ENCODE measurements around the gene GRB7. TPM values are rescaled to one million over a fixed set of nuclear protein-coding genes. Genes with fewer than 3 reads are reported as not detected.

Gene GRB7
- total RNA-seq, 4 donors from 2014 or later: 0.44 TPM; not detected in 3

- TF ChIP-seq CTCF (IDR thresholded peaks at IDR 0.05; ENCODE audit: low read depth): no peak
Measured at GRCh38 chr17:39744836-39745215, 7.1 kb downstream of the GRB7 start.

DNA sequence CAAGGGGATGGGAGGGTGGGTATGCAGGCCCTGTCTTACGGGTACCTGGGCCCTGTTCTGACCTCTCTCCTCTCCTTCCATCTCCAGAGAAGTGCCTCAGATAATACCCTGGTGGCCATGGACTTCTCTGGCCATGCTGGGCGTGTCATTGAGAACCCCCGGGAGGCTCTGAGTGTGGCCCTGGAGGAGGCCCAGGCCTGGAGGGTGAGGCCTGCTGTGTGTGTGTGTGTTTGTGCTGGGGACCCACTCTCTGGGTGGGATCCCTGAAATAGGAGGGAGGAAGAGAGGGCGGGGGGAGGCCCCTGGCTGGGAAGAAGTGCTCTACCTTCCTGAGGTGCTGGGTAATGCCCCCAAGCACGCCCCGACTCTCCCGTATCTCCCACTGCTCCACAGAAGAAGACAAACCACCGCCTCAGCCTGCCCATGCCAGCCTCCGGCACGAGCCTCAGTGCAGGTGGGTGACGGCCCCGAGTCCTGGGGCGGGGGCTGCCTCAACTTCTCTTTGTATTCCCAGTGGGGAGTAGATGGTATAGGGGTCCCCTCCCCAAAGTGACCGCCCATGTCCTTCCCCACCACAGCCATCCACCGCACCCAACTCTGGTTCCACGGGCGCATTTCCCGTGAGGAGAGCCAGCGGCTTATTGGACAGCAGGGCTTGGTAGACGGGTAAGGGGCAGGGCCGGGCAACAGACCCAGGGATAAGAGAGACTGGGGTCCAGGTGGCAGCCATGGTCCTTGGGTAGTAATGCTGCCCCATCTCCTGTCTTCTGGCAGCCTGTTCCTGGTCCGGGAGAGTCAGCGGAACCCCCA, 7.8 kb downstream of the GRB7 start:
- TF ChIP-seq CTCF (IDR thresholded peaks at IDR 0.05; ENCODE audit: low read depth): no peak

DNA sequence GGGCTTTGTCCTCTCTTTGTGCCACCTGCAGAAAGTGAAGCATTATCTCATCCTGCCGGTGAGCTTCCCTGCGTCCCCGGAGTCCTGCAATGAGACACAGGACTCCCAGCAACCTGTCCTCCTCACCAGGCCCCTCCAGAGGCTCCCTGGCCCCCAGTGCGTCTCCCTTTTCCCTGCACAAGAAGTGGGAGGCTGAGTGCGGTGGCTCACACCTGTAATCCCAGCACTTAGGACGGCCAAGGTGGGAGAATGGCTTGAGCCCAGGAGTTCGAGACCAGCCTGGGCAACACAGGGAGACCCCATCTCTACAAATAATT, 8.4 kb downstream of the GRB7 start:
- TF ChIP-seq CTCF (IDR thresholded peaks at IDR 0.05; ENCODE audit: low read depth): no peak

DNA sequence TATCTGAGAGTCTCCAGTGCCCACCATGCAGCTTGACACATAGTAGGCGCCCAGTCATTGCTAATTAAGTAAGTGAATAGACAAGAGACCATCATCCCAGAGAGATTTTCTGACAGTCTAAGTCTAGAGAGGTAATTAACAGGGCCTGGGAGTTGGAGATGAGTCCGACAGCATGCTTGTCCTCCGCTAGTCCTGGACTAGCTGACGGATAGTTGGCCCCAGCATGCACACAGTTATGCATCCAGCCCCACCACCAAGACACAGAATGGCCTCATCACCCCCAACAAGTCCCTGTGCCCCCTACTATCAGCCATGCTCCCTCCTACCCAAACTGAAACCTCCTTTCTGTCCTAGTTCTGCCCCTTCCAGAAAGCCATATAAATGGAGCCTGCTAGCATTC, 10.0 kb downstream of the GRB7 start:
- TF ChIP-seq CTCF (IDR thresholded peaks at IDR 0.05; ENCODE audit: low read depth): no peak

DNA sequence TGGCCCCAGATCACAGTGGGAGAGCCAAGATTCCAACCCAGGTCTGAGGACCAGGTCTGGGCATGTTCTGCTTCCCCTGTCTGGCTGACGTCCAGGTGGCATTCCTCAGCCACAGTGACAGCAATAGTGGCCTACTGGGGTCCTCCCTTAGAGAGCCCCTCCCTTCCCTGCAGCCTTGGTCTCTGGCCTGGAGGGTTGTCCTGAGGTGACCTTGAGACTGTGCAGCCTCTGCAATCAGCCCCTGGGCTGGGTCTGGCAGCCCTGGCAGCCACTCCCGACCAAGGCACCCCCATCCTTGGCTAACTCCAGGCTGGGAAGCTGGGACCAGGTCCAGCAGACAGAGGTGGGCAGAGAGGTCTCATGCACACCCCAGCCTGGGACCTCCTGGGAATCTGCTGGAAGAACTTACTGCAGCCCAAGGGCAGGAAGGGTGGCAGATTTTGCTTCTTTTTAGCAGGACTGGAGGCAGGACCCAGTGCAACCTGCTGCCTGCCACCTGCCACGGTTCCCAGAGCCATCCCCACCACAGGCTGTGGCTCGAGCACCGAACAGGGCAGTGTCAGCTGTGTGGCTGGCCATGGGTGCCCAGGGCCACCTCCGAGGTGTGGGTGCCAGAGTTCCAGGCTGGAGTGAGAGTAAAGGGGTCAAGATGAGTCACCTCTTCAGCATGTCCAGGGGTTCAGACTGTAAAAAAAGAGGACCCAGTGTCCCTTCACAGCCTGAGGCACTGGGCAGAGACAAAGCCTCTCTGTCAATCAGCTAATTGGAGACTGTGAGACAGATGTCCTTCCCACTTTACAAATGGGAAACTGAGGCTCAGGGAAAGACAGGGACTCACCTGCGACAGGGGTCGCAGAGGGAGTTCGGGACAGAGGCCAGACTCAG, 12.6 kb downstream of the GRB7 start:
- no peak for TF ChIP-seq CTCF (IDR thresholded peaks at IDR 0.05; ENCODE audit: low read depth)

GRCh38 chr17:39751016-39751543, 13.3 kb downstream of the GRB7 start:
- TF ChIP-seq CTCF (IDR thresholded peaks at IDR 0.05; ENCODE audit: low read depth): no peak

GRCh38 chr17:39751637-39752036, 13.9 kb downstream of the GRB7 start:
- no peak for TF ChIP-seq CTCF (IDR thresholded peaks at IDR 0.05; ENCODE audit: low read depth)

Measured in subcutaneous adipose tissue (tissue), 4 donors.